Spleen (tissue), 11 donors: ENCODE measurements around the gene CDKN1A. TPM values are rescaled to one million over a fixed set of nuclear protein-coding genes. Genes with fewer than 3 reads are reported as not detected.
A peak's percentile ranks its signal among the peaks of the same experiment; 100 is the strongest.

Source experiments
- DNase-seq: peaks from one replicate; pipeline ENCODE4 v3.0.0-alpha.2; 2020
- H3K27ac ChIP-seq, 8 donors: fragments of 200-600 bp; sonication (generic) in 7 of 8; 1 replicate in 4 of 8; 2 replicates in 4 of 8; pipeline versions ENCODE4 v1.5.0 to v1.8.0; 2016 to 2021; ENCODE audit warnings: inconsistent platforms in 4 of 8, mild to moderate bottlenecking in 4 of 8, moderate library complexity in 1 of 8
- H3K27me3 ChIP-seq, 7 donors: fragments of 200-600 bp; sonication (generic) in 6 of 7; replicated peaks in 1 of 7; 1 replicate in 4 of 7; 2 replicates in 3 of 7; pipeline versions ENCODE4 v1.5.0 to v1.8.0; 2016 to 2021; ENCODE audit warnings: inconsistent platforms in 3 of 7, mild to moderate bottlenecking in 1 of 7
- H3K36me3 ChIP-seq, 6 donors: fragments of 200-600 bp; sonication (generic) in 5 of 6; 1 replicate in 4 of 6; 2 replicates in 2 of 6; pipeline versions ENCODE4 v1.5.0 to v1.8.0; 2016 to 2021; ENCODE audit warnings: inconsistent platforms in 2 of 6
- H3K4me1 ChIP-seq, 6 donors: fragments of 200-600 bp; sonication (generic) in 5 of 6; 1 replicate in 3 of 6; 2 replicates in 3 of 6; pipeline versions ENCODE4 v1.5.0 to v1.8.0; 2016 to 2021; ENCODE audit warnings: inconsistent platforms in 3 of 6
- H3K4me3 ChIP-seq, 8 donors: fragments of 200-600 bp; sonication (generic) in 7 of 8; 1 replicate in 4 of 8; 2 replicates in 4 of 8; pipeline versions ENCODE4 v1.5.0 to v1.8.0; 2016 to 2021; ENCODE audit warnings: inconsistent platforms in 4 of 8, mild to moderate bottlenecking in 4 of 8, moderate library complexity in 2 of 8
- H3K9me3 ChIP-seq, 8 donors: fragments of 200-600 bp; sonication (generic) in 7 of 8; 1 replicate in 4 of 8; 2 replicates in 4 of 8; pipeline versions ENCODE4 v1.5.0 to v1.8.0; 2016 to 2021; ENCODE audit warnings: inconsistent platforms in 4 of 8
- POLR2A ChIP-seq, 3 donors: fragments of 450-650 bp; IDR thresholded peaks; one replicate each; pipeline ENCODE4 v1.5.1; 2017; ENCODE audit warnings: antibody characterized with exemption in 3 of 3, mild to moderate bottlenecking in 1 of 3
- POLR2AphosphoS5 ChIP-seq, 3 donors: sonication (generic); formaldehyde crosslinking; IDR thresholded peaks; one replicate each; pipeline ENCODE4 v1.5.1; 2017; ENCODE audit warnings: antibody characterized with exemption in 3 of 3
- WGBS, 5 donors: extraction: QIAGEN DNeasy Blood & Tissue Kit in 3 of 5; methylation state at CpG; one replicate each; pipeline versions ENCODE4 v1.1.5 to v1.1.7; 2013 to 2018; 5-methylcytosine and 5-hydroxymethylcytosine counted together
- intact Hi-C: fragments of 100-400 bp; cut with DNase I; formaldehyde crosslinking; loops from one replicate; pipeline ENCODE4 v1.15.0; 2023; ENCODE audit warnings: low total_unique reads
- polyA plus RNA-seq, 3 donors: library from polyadenylated mRNA; stranded (reverse); fragments of 200-250 nt; gene quantifications; one replicate each; pipeline ENCODE4 v1.2.1, GENCODE V29; 2013
- total RNA-seq, 7 donors: library from RNA; depleted of rRNA in 3 of 7; stranded (reverse); fragments of >200 nt in 3 of 7; fragmentation: NEBNext Ultra II Directional in 4 of 7; extraction: Animal tissue kit (Norgen Biotek cat#: 25700) in 4 of 7; gene quantifications; one replicate each; pipeline versions ENCODE4 v1.1.0 to v1.2.1, GENCODE V29; 2016 to 2021
- TF ChIP-seq, protein P1 (sequence below), 11 experiments: fragments of 200-600 bp in 7 of 11; fragments of 450-650 bp in 4 of 11; sonication (generic) in 4 of 11; IDR thresholded peaks in 8 of 11; conservative IDR thresholded peaks in 3 of 11; 1 replicate in 7 of 11; 2 replicates in 4 of 11; pipeline versions ENCODE4 v1.4.0 to v1.8.0; 2016 to 2021; ENCODE audit warnings: antibody characterized with exemption in 11 of 11, inconsistent platforms in 4 of 11, mild to moderate bottlenecking in 1 of 11
- donor health status: healthy with polysubstance abuse.
- donor health status: DM: no; HTN: no; CAD: no; lungs with moderate emphysema.
- donor health status: DM: no; HTN: no; CAD: no.
- donor health status: Bipolar disorder and iron deficiency.
- donor health status: healthy.
- donor health status: DM: no; HTN: no; CAD: no.
- donor health status: DM: yes; HTN: yes; CAD: no.

Gene CDKN1A
- total and polyA plus RNA-seq, 10 donors, result 10.7 to 58.5 (median 28.1) TPM

DNA sequence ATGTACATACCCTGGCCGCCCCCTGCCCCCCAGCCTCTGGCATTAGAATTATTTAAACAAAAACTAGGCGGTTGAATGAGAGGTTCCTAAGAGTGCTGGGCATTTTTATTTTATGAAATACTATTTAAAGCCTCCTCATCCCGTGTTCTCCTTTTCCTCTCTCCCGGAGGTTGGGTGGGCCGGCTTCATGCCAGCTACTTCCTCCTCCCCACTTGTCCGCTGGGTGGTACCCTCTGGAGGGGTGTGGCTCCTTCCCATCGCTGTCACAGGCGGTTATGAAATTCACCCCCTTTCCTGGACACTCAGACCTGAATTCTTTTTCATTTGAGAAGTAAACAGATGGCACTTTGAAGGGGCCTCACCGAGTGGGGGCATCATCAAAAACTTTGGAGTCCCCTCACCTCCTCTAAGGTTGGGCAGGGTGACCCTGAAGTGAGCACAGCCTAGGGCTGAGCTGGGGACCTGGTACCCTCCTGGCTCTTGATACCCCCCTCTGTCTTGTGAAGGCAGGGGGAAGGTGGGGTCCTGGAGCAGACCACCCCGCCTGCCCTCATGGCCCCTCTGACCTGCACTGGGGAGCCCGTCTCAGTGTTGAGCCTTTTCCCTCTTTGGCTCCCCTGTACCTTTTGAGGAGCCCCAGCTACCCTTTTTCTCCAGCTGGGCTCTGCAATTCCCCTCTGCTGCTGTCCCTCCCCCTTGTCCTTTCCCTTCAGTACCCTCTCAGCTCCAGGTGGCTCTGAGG, 7.6 kb downstream of the CDKN1A start:
- TF ChIP-seq, protein P1, sequence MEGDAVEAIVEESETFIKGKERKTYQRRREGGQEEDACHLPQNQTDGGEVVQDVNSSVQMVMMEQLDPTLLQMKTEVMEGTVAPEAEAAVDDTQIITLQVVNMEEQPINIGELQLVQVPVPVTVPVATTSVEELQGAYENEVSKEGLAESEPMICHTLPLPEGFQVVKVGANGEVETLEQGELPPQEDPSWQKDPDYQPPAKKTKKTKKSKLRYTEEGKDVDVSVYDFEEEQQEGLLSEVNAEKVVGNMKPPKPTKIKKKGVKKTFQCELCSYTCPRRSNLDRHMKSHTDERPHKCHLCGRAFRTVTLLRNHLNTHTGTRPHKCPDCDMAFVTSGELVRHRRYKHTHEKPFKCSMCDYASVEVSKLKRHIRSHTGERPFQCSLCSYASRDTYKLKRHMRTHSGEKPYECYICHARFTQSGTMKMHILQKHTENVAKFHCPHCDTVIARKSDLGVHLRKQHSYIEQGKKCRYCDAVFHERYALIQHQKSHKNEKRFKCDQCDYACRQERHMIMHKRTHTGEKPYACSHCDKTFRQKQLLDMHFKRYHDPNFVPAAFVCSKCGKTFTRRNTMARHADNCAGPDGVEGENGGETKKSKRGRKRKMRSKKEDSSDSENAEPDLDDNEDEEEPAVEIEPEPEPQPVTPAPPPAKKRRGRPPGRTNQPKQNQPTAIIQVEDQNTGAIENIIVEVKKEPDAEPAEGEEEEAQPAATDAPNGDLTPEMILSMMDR (IDR thresholded peaks at IDR 0.05 in 8 of 11, conservative IDR thresholded peaks at IDR 0.05 in 3 of 11), result no peak
- TF ChIP-seq POLR2A (IDR thresholded peaks at IDR 0.05), result no peak
- TF ChIP-seq POLR2AphosphoS5 (IDR thresholded peaks at IDR 0.05), result no peak
- Histone ChIP-seq H3K9me3 (no peaks in the 10 kb centered on the region), H3K36me3 (peaks cover 0 to 55% (median 16%) of the 10 kb centered on the region in 6 donors), H3K27ac (peak overlapping the region in 5 of 8 donors; percentile 10 to 64 (median 41)), H3K27me3 (no peaks in the 10 kb centered on the region), H3K4me3 (no peak overlapping the region), H3K4me1 (peaks cover 23 to 61% (median 53%) of the 10 kb centered on the region in 6 donors)
- intact Hi-C loops, result no loop called here
- DNase-seq, result no peak
- 34 to 48% (median 41%) methylated on average over 11 of the region's 11 CpGs for WGBS, 5 donors

DNA sequence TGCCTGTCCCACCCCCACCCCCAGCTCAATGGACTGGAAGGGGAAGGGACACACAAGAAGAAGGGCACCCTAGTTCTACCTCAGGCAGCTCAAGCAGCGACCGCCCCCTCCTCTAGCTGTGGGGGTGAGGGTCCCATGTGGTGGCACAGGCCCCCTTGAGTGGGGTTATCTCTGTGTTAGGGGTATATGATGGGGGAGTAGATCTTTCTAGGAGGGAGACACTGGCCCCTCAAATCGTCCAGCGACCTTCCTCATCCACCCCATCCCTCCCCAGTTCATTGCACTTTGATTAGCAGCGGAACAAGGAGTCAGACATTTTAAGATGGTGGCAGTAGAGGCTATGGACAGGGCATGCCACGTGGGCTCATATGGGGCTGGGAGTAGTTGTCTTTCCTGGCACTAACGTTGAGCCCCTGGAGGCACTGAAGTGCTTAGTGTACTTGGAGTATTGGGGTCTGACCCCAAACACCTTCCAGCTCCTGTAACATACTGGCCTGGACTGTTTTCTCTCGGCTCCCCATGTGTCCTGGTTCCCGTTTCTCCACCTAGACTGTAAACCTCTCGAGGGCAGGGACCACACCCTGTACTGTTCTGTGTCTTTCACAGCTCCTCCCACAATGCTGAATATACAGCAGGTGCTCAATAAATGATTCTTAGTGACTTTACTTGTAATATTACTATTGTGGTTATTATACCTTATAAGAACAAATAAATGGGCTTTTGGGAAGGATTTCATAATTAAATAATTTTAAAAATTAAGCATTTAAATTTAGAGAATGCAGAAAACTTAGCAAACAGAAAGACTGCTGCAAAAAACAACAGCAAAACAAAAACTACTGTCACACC, 8.4 kb downstream of the CDKN1A start:
- H3K4me3 ChIP-seq, result no peak overlapping the region
- TF ChIP-seq POLR2AphosphoS5 (IDR thresholded peaks at IDR 0.05) (no peak), POLR2A (IDR thresholded peaks at IDR 0.05) (no peak)
- TF ChIP-seq, protein P1 (IDR thresholded peaks at IDR 0.05 in 8 of 11, conservative IDR thresholded peaks at IDR 0.05 in 3 of 11), result no peak
- intact Hi-C loops, result no loop called here
- 88 to 95% (median 92%) methylated on average over 10 of the region's 10 CpGs for WGBS, 5 donors
- H3K9me3 ChIP-seq, result no peaks in the 10 kb centered on the region
- H3K27me3 ChIP-seq, result no peaks in the 10 kb centered on the region
- peaks cover 22 to 61% (median 52%) of the 10 kb centered on the region in 6 donors for H3K4me1 ChIP-seq
- DNase-seq, result no peak
- H3K27ac ChIP-seq, result peak overlapping the region in 3 of 8 donors; percentile 29 to 64 (median 43)
- peaks cover 0 to 55% (median 16%) of the 10 kb centered on the region in 6 donors for H3K36me3 ChIP-seq

DNA sequence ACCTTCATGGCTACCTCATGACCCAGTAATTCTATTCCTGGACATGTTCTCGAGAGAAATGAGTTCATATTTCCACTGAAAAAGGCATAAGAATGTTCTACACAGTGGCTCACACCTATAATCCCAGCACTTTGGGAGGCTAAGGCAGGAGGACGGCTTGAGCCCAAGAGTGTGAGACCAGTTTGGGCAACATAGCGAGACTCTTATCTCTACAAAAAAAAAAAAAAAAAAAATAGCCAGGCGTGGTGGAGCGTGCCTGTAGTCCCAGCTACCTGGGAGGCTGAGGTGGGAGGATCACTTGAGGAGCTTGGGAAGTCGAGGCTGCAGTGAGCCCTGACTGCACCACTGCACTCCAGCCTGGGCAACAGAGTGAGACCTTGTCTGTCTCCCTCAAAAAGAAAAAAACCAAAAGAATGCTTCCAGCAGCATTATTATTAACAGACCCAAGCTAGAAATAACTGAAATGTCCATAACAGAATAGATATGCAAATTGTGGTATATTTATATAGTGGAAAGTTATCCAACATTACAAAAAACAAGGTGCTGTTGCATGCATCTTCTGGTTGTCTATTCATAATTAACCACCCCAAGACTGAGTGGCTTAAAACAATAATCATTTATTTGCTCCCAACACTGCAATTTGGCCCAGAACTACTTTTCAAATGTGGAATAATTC, 9.7 kb downstream of the CDKN1A start:
- peaks cover 17 to 61% (median 52%) of the 10 kb centered on the region in 6 donors for H3K4me1 ChIP-seq
- no peak for DNase-seq
- WGBS, 5 donors, result 89 to 96% (median 93%) methylated on average over 6 of the region's 6 CpGs
- H3K27me3 ChIP-seq, result no peaks in the 10 kb centered on the region
- no peak overlapping the region for H3K4me3 ChIP-seq
- H3K27ac ChIP-seq, result no peak overlapping the region
- no peaks in the 10 kb centered on the region for H3K9me3 ChIP-seq
- TF ChIP-seq POLR2A (IDR thresholded peaks at IDR 0.05), result no peak
- no peak for TF ChIP-seq POLR2AphosphoS5 (IDR thresholded peaks at IDR 0.05)
- TF ChIP-seq, protein P1 (IDR thresholded peaks at IDR 0.05 in 8 of 11, conservative IDR thresholded peaks at IDR 0.05 in 3 of 11), result no peak
- H3K36me3 ChIP-seq, result peaks cover 0 to 49% (median 16%) of the 10 kb centered on the region in 6 donors
- intact Hi-C loops, result no loop called here
